DMS153 treated with DMSO at 0.1 percent for 48 hours (cell line): Measurements from ENCODE around the gene GRIK4.
"Not testable (repeated sequence)": the region's sequence is repeated elsewhere in the genome, so short reads cannot be mapped to it uniquely, and the experiment has no call there.

Experiments used
- DNase-seq: peaks from one replicate; lab custom pipeline; 2025; ENCODE audit not compliant: unreplicated experiment; lab: John Stamatoyannopoulos, UW

The GRIK4 gene

DNA sequence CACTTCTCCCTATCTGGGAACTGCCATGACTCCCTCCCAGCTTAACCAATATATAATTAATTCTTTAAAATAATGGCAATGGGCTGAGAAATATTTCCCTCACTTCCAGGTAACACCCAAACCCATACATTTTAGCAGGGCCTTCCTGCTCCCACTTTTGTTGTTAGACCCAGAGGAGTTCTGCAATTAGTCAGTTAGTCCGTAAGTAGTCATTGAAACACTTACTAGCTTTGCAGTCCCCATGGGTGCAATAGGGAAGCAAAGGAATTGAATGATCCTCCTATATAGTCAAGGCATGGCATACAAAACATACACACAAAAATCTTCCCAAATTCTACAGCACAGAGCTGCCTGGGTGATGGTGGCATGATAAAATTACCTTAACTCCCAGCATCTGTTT, 258.4 kb downstream of the GRIK4 start:
- no peak for DNase-seq

GRCh38 chr11:120771551-120772060, 260.1 kb downstream of the GRIK4 start:
- DNase-seq, result no peak

DNA sequence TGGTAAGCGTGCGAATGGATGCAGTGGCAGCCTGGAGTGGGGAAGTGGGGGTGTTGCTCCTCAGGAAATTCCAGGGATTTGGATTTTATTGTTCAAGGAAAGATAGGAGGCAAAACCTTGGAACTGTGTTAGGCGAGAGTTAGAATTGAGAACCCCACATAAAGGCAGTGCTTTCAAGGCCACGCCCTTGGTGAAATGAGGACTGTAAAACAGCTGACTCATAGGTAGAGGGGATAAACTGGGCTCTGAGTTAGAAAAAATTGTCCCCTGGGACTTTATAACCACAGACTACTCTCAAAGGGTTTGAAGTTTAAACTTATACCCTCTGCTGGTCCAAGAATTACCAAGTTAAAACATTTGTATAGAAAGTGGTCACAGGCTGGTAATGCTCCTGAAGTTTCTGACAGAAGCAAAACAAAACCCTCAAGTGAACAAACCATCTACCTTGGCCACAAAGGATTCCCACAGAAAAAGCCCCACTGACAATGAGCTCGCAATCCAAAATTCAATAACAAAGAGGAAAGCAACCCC, 262.0 kb downstream of the GRIK4 start:
- no peak for DNase-seq

DNA sequence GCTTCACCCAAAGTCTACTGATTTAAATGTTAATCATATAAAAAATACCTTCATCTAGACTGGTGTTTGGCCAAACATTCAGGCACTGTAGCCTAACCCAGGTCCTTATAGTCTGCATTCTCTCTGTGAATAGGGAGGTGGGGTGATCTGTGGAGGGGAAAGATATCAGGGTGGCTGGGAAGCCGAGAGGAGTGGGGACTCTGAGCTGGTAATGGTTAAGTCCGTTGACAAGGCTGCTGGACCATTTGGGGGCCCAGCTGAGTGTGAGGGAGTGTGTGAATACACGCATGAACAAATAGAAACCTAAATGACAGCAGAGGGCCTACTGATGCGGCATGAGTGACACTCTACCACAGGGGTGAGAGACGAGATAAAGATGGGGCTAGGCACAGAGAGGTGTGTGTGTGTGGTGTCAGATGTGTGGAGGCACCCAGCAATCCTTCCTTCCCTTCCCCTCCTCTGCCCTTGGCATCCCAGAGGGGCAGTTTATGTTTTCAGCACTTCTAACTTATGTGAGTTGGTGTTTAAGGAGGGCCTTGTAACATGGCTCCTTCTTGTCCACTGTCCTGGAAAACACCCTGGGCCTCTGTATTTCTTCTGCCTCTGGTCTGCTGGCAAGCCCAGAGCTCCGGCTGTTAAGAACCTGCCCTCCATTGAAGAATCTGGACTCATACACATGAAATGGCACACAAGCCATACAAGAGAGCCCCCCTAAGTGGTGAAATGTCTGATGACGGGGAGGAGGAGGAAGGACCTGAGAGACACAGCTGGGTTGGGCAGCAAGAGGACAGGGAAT, 263.2 kb downstream of the GRIK4 start:
- no peak for DNase-seq

DNA sequence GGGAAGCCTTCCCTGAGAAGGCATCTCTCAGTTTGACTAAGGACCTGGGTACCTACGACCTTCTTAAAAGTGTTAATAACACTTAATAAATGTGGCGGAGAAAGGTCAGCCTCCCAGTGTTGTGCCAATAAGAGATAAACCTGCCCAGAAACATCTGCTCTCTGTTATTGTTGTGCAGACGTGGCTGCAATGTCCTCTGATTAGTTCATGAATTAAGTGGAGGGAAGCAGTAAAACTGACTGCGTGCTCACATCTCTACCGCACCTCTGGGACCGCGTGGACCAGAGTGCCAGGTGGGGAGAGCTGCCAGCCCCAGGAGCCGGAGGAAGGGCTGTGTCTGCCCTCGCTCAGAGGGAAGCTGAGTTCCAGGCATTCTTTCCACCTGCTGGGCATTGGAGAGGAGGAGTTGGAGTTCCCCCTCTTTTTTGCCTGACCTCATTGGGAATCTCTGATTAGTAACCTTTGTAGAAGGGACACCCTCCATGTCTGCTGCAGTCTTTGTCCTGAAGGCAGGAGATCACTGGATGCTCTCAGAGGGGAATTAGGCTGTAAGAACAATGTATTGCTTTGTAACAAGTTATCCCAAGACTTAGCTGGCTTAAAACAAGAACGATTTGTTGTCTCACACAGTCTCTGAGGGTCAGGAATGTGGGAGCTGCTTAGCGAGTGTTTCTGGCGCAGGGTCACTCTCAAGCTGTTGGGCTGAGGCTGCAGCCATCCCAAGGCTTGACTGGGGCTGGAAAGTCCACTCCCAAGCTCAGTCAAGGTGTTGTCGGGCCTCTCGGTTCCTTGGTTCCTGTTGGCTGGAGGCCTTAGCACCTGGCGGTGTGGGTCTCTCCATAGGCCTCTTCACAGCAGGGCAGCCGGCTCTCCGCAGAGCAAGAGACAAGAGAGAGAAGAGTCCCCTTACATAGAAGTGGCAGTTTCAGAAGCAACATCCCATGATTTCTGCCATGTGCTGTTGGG, 264.7 kb downstream of the GRIK4 start:
- no peak for DNase-seq

- no peak for DNase-seq
Measured at GRCh38 chr11:120778685-120779490, 267.3 kb downstream of the GRIK4 start.

DNA sequence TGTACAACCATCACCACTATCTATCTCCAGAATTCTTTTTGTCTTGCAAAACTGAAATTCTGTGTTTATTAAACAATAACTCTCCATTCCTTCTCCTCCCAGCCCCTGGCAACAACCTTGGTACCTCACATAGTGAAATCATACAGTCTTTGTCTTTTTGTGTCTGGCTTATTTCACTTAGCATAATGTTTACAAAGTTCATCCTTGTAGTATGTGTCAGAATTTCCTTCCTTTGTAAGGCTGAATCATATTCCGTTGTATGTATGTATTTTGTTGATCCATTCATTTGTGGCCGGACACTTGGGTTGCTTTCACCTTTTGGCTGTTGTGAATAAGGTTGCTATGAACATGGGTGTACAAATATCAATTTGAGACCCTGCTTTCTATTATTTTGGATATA, 268.7 kb downstream of the GRIK4 start:
- no peak for DNase-seq

GRCh38 chr11:120781486-120782120, 270.1 kb downstream of the GRIK4 start:
- no peak for DNase-seq

DNA sequence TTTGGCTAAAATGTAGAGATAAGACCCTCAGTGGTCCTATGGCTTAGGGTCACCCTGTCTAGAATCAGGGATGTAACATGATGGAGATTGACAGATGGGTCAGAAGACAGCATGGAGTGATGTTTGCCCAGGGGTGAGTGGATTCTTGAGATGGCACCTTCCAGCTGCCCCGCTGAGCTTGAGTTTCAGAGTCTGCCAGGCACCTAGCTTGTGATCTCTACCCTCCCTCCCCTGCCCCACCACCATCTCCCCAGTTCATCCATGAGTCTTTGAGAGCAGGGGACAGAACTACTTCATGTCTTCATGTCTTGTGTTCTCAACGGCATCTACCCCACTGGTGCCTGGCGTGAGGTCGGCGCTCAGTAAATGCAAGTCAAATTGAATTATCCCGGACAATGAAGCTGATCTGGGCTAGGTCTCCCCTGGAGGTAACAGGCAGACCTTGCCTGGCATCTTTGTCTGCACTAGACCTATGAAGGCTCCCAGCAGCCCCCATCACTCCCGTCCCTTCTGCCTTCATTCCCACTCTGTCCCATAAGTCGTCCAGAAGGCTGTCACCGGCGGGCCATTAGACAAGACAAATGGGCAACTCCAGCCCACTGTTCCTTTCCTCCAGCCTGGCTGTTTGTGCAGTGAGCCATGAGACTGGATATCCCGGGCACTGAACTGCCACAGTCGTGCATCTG, 273.2 kb downstream of the GRIK4 start:
- DNase-seq, result no peak

DNA sequence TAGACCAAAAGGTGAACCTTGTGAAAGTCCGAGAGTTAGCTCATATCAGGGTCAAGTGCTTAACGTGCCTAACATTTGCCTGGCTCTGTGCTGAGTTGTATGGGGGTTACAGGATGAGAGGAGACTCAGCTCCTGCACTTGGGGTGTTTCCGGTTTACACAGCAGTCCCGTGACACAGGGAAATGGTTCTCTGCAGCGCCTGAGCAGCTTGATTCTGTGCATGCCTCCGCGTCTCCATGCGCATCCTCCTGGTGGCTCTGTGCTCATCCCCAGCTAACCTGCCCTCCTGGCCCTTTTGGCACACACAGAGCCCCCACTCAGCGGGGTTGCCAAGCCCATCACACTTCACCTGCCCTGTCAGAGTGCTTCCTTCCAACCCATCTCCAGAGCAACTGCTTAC, 274.0 kb downstream of the GRIK4 start:
- DNase-seq, result no peak

GRCh38 chr11:120786206-120786735, 274.7 kb downstream of the GRIK4 start:
- DNase-seq, result no peak

- not testable (repeated sequence) for DNase-seq
Measured at GRCh38 chr11:120787224-120787623, 275.7 kb downstream of the GRIK4 start.

DNA sequence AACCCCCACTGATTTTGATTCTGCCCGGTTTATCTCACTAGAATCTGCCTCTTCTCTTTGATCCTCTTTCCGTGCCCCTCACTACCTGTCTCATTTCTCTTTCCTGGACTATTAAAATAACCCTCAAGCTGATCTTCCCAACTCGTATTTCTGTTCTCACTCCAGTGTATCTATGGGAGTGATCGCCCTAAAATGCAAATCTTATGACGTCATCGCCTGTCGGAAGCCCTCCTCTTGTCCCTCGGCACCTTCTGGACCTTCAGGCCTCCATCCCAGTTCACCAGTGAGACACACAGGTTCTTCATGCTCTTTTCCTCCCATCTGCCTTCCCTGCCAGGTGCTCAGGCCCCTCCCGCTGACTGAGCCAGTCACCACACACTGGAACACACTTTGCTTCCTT, 277.8 kb downstream of the GRIK4 start:
- no peak for DNase-seq

GRCh38 chr11:120792306-120792705, 280.8 kb downstream of the GRIK4 start:
- DNase-seq, result no peak

GRCh38 chr11:120793150-120793549, 281.6 kb downstream of the GRIK4 start:
- no peak for DNase-seq

DNA sequence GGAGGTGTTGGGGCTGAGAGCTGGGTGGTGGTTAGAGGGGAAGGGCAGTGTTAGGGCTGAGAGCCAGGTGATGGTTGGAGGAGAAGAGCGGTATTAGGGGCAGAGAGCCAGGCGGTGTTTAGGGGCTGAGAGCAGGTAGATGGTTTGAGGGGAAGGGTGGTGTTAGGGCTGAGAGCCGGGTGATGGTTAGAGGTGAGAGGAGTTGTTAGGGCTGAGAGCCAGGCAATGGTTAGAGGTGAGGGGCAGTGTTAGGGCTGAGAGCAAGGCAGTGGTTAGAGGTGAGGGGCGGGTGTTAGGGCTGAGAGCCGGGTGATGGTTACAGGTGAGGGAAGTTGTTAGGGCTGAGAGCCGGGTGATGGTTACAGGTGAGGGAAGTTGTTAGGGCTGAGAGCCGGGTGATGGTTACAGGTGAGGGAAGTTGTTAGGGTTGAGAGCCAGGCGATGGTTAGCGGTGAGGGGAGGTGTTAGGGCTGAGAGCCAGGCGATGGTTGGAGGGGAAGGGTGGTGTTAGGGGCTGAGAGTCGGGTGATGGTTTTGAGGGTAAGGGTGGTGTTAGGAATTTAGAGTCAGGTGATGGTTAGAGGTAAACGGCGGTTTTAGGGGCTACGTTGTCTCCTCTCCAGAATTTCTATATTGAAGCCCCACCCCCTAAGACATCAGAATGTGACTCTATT, 282.4 kb downstream of the GRIK4 start:
- DNase-seq, result no peak

GRCh38 chr11:120794748-120795147, 283.2 kb downstream of the GRIK4 start:
- DNase-seq, result no peak

- DNase-seq, result no peak
Measured at GRCh38 chr11:120795185-120795584, 283.6 kb downstream of the GRIK4 start.

DNA sequence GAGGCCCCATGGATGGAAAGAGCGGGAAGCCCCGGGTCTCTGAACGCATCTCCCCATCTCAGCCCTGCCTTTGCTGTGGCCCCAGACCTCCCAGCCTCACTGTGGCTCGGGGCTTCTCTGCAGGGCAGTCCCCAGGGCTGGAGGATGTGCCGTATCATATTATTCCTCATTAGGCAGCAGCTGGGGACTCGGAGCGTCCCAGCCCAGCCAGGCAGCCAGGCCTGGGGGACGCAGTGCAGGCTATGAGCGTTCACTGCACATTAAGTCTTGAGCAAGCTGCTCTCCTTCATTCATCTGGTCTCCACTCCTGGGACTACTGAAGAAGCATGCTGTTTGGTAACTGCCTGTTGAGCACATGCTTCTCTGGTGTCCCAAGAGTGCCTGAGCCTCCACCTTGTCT, 285.6 kb downstream of the GRIK4 start:
- no peak for DNase-seq
